H1 (cell line): ENCODE results near the gene PRSS3. TPM values are rescaled to one million over a fixed set of nuclear protein-coding genes. Genes with fewer than 3 reads are reported as not detected.
"Not testable (repeated sequence)": the region's sequence is repeated elsewhere in the genome, so short reads cannot be mapped to it uniquely, and the experiment has no call there.

ENCODE experiments used
- CTCF ChIA-PET: fragments of 300-600 bp; sonication (Branson Sonifier 250); formaldehyde crosslinking; loops from one replicate; lab custom pipeline; 2021; ENCODE audit not compliant: partially characterized antibody; lab: Charles Lee
- POLR2A ChIA-PET: fragments of 300-600 bp; sonication (Branson Sonifier 250); formaldehyde crosslinking; loops from one replicate; lab custom pipeline; 2021; ENCODE audit warnings: inconsistent platforms; ENCODE audit not compliant: partially characterized antibody; lab: Charles Lee
- DNase-seq, 2 experiments: peaks; one replicate each; pipeline versions ENCODE4 v3.0.0 to v3.0.0-alpha.2; 2010 to 2022; ENCODE audit warnings: low spot score in 2 of 2, low read depth in 1 of 2, mixed read lengths in 1 of 2
- FAIRE-seq: peaks from 2 replicates; lab custom pipeline; 2011; peaks lifted over from hg19 to GRCh38; lab: Jason Lieb, UNC
- H2AFZ ChIP-seq: 2 replicates; pipeline ENCODE4 v1.8.1; 2012; ENCODE audit warnings: low read length, inconsistent platforms
- H2AK5ac ChIP-seq: 2 replicates; pipeline ENCODE4 v1.6.1; 2013; ENCODE audit warnings: low read depth, low read length
- H2BK120ac ChIP-seq: replicated peaks from 2 replicates; pipeline ENCODE3; 2013; ENCODE audit warnings: low read depth, low read length, inconsistent platforms
- H2BK12ac ChIP-seq: 2 replicates; pipeline ENCODE4 v1.6.1; 2013; ENCODE audit warnings: low read depth, low read length
- H2BK15ac ChIP-seq: 2 replicates; pipeline ENCODE4 v1.6.1; 2013; ENCODE audit warnings: low read length
- H2BK20ac ChIP-seq: 2 replicates; pipeline ENCODE4 v1.6.1; 2013; ENCODE audit warnings: low read length
- H2BK5ac ChIP-seq: 2 replicates; pipeline ENCODE4 v1.6.1; 2013; ENCODE audit warnings: low read depth, low read length
- H3K14ac ChIP-seq: 2 replicates; pipeline ENCODE4 v1.6.1; 2013; ENCODE audit warnings: inconsistent platforms; ENCODE audit not compliant: insufficient read length
- H3K18ac ChIP-seq: 2 replicates; pipeline ENCODE4 v1.6.1; 2013; ENCODE audit warnings: low read length; ENCODE audit errors: extremely low read depth
- H3K23ac ChIP-seq: 2 replicates; pipeline ENCODE4 v1.6.1; 2013; ENCODE audit warnings: inconsistent platforms; ENCODE audit not compliant: insufficient read length
- H3K23me2 ChIP-seq: 2 replicates; pipeline ENCODE4 v1.6.1; 2013; ENCODE audit warnings: low read depth, low read length
- H3K27ac ChIP-seq: 2 replicates; pipeline ENCODE4 v1.6.1; 2011; ENCODE audit warnings: low read depth, low read length, inconsistent platforms
- H3K27me3 ChIP-seq, 4 experiments: replicated peaks in 1 of 4; 1 replicate in 1 of 4; 2 replicates in 3 of 4; pipeline versions ENCODE4 v1.6.1 to v1.8.1; 2011 to 2013; ENCODE audit warnings: low read length in 3 of 4, mild to moderate bottlenecking in 3 of 4, inconsistent platforms in 2 of 4, mixed read lengths in 2 of 4, moderate library complexity in 1 of 4; ENCODE audit not compliant: control insufficient read depth in 3 of 4, insufficient read depth in 3 of 4; ENCODE audit errors: extremely low read depth in 1 of 4
- H3K36me3 ChIP-seq, 4 experiments: 2 replicates each; pipeline versions ENCODE4 v1.6.1 to v1.8.1; 2011 to 2013; ENCODE audit warnings: mild to moderate bottlenecking in 4 of 4, low read length in 3 of 4, moderate library complexity in 2 of 4, control low read depth in 1 of 4, inconsistent platforms in 1 of 4; ENCODE audit not compliant: insufficient read depth in 4 of 4, control insufficient read depth in 2 of 4
- H3K4ac ChIP-seq: replicated peaks from 2 replicates; pipeline ENCODE3; 2013; ENCODE audit warnings: low read length, low read depth, mixed read lengths, inconsistent platforms; ENCODE audit not compliant: insufficient read length
- H3K4me1 ChIP-seq, 4 experiments: replicated peaks in 1 of 4; 1 replicate in 1 of 4; 2 replicates in 3 of 4; pipeline versions ENCODE4 v1.6.1 to v1.8.1; 2011 to 2013; ENCODE audit warnings: low read length in 3 of 4, inconsistent platforms in 2 of 4, mixed read lengths in 1 of 4; ENCODE audit not compliant: insufficient read depth in 4 of 4, control insufficient read depth in 3 of 4
- H3K4me2 ChIP-seq, 2 experiments: 2 replicates each; pipeline versions ENCODE4 v1.6.1 to v1.8.1; 2011 to 2013; ENCODE audit warnings: low read depth in 2 of 2, low read length in 2 of 2, control low read depth in 1 of 2, inconsistent platforms in 1 of 2, mild to moderate bottlenecking in 1 of 2; ENCODE audit not compliant: insufficient read depth in 1 of 2
- H3K4me3 ChIP-seq, 4 experiments: fragments of 200-600, 300-600 bp in 1 of 4; sonication (generic), shearing (Covaris generic), sonication (Bioruptor Twin) in 1 of 4; 2 replicates each; pipeline versions ENCODE4 v1.5.1 to v1.8.1; 2011 to 2016; ENCODE audit warnings: low read length in 4 of 4, low read depth in 3 of 4, control low read depth in 2 of 4, inconsistent platforms in 2 of 4, mild to moderate bottlenecking in 2 of 4, mixed read lengths in 1 of 4, moderate library complexity in 1 of 4; ENCODE audit not compliant: insufficient read depth in 2 of 4; ENCODE audit errors: extremely low read depth in 1 of 4
- H3K56ac ChIP-seq: replicated peaks from 2 replicates; pipeline ENCODE3; 2013; ENCODE audit warnings: low read depth, mild to moderate bottlenecking, mixed read lengths, low read length, inconsistent platforms; ENCODE audit not compliant: insufficient read length
- H3K79me1 ChIP-seq: 2 replicates; pipeline ENCODE4 v1.6.1; 2013; ENCODE audit warnings: low read depth, low read length, control low read depth
- H3K79me2 ChIP-seq, 2 experiments: 2 replicates each; pipeline versions ENCODE4 v1.6.1 to v1.8.1; 2012 to 2013; ENCODE audit warnings: low read length in 2 of 2, mild to moderate bottlenecking in 2 of 2, inconsistent platforms in 1 of 2; ENCODE audit not compliant: insufficient read depth in 2 of 2, control insufficient read depth in 1 of 2
- H3K9ac ChIP-seq, 4 experiments: replicated peaks in 1 of 4; 1 replicate in 1 of 4; 2 replicates in 3 of 4; pipeline versions ENCODE4 v1.6.1 to v1.8.1; 2011 to 2013; ENCODE audit warnings: low read depth in 3 of 4, low read length in 3 of 4, control low read depth in 2 of 4, mild to moderate bottlenecking in 2 of 4, moderate library complexity in 2 of 4, inconsistent platforms in 1 of 4; ENCODE audit errors: extremely low read depth in 1 of 4
- H3K9me3 ChIP-seq, 2 experiments: 2 replicates each; pipeline versions ENCODE4 v1.6.1 to v1.8.1; 2012 to 2013; ENCODE audit warnings: mild to moderate bottlenecking in 2 of 2, moderate library complexity in 2 of 2, control low read depth in 1 of 2, inconsistent platforms in 1 of 2, low read depth in 1 of 2, low read length in 1 of 2, mixed read lengths in 1 of 2; ENCODE audit not compliant: insufficient read depth in 2 of 2
- H4K20me1 ChIP-seq, 2 experiments: replicated peaks in 1 of 2; 2 replicates each; pipeline versions ENCODE3 to v1.8.1; 2011 to 2013; ENCODE audit warnings: inconsistent platforms in 2 of 2, low read length in 2 of 2, mild to moderate bottlenecking in 1 of 2; ENCODE audit not compliant: insufficient read depth in 2 of 2, control insufficient read depth in 1 of 2
- H4K5ac ChIP-seq: 2 replicates; pipeline ENCODE4 v1.6.1; 2013; ENCODE audit warnings: low read length, low read depth, mixed read lengths, inconsistent platforms; ENCODE audit not compliant: insufficient read length
- H4K8ac ChIP-seq: 2 replicates; pipeline ENCODE4 v1.8.0; 2013; ENCODE audit warnings: mild to moderate bottlenecking, moderate library complexity, low read length, inconsistent platforms; ENCODE audit not compliant: insufficient read depth; ENCODE audit errors: extremely low read depth
- H4K91ac ChIP-seq: replicated peaks from 2 replicates; pipeline ENCODE3; 2013; ENCODE audit warnings: low read length, mixed read lengths, inconsistent platforms; ENCODE audit not compliant: insufficient read length
- WGBS, 2 experiments: shearing (Covaris generic) in 1 of 2; methylation state at CpG; one replicate each; pipeline versions ENCODE4 v1.1.6 to v1.1.7; 2013 to 2015; ENCODE audit warnings: low lambda C conversion rate in 2 of 2, mixed read lengths in 2 of 2, inconsistent platforms in 1 of 2, low coverage in 1 of 2, missing lambda C conversion rate in 1 of 2; ENCODE audit not compliant: insufficient replicate concordance in 2 of 2, insufficient coverage in 1 of 2, insufficient read length in 1 of 2; ENCODE audit errors: extremely low coverage in 1 of 2, missing lambda C conversion rate in 1 of 2; 5-methylcytosine and 5-hydroxymethylcytosine counted together
- polyA plus RNA-seq, 7 experiments: library from polyadenylated mRNA; depleted of rRNA in 3 of 7; stranded (reverse) in 5 of 7; unstranded in 2 of 7; fragments of >200 nt in 5 of 7; fragments of 200-250 nt in 2 of 7; gene quantifications; 1 replicate in 5 of 7; 2 replicates in 1 of 7; 4 replicates in 1 of 7; pipeline versions ENCODE4 v1.2.1 to v1.2.3, GENCODE V29; 2011 to 2013; ENCODE audit warnings: missing spikeins in 2 of 7, mixed read lengths in 2 of 7
- total RNA-seq: library from RNA; stranded (reverse); fragmentation: NEBNext Ultra II Directional; extraction: Animal tissue kit (Norgen Biotek cat#: 25700); gene quantifications from 2 replicates; pipeline ENCODE4 v1.2.1, GENCODE V29; 2021

The PRSS3 gene
- total and polyA plus RNA-seq, 2 of the 8 experiments (the other 6 are each of a cell fraction or from before 2014, with no cell fraction given) = 0.12 TPM; not detected in 1

DNA sequence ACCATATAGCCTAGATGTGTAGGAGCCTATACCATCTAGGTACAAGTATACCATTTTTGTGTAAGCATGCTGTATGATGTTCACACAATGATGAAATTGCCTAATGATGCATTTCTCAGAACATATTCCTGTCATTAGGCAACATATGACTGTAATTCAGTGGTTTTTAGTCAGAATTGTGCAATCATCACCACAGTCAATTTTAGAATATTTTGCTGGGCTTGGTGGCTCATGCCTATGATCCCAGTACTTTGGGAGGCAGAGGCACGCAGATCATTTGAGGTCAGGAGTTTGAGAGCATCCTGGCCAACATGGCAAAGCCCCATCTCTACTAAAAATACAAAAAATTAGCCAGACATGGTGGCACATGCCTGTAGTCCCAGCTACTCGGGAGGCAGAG is 40.9 kb downstream of the PRSS3 start:
- FAIRE-seq, DNase-seq, H3K4ac ChIP-seq, H3K4me2 ChIP-seq, H3K9ac ChIP-seq, H3K23ac ChIP-seq, H2BK5ac ChIP-seq, H2AFZ ChIP-seq, H3K23me2 ChIP-seq, H3K14ac ChIP-seq, H3K79me1 ChIP-seq, H2AK5ac ChIP-seq, POLR2A ChIA-PET, H3K18ac ChIP-seq, H3K4me3 ChIP-seq, H3K36me3 ChIP-seq, H3K27me3 ChIP-seq, H2BK12ac ChIP-seq, H4K8ac ChIP-seq, H3K27ac ChIP-seq, H4K5ac ChIP-seq, H2BK15ac ChIP-seq, H4K91ac ChIP-seq, H3K56ac ChIP-seq, H3K9me3 ChIP-seq, H2BK20ac ChIP-seq, H4K20me1 ChIP-seq, H2BK120ac ChIP-seq, H3K4me1 ChIP-seq: not testable (repeated sequence)
- H3K79me2 ChIP-seq = peaks cover 4 to 93% of the 10 kb centered on the region in 2 experiments
- CTCF ChIA-PET = interaction anchor here (0.6 to 3.9 kb wide), 6 partner anchors 9 to 97 kb away, joined by 3 to 16 read pairs (median 4); no protein-coding TSS in a partner anchor
- WGBS, 2 experiments = 68% methylated on average over 2 of the region's 2 CpGs; no CpG with 5 or more reads in 1 of the 2 experiments
